Body of pancreas (tissue), 4 donors: ENCODE data around the gene ALOX15B.

Experiments used
- CTCF ChIP-seq, 7 experiments: fragments of 450-650 bp in 4 of 7; fragments of 200-600 bp in 3 of 7; sonication (generic) in 3 of 7; IDR thresholded peaks; one replicate each; pipeline ENCODE4 v1.5.1; 2016 to 2019; ENCODE audit warnings: antibody characterized with exemption in 7 of 7
- POLR2A ChIP-seq, 3 donors: fragments of 450-650 bp; IDR thresholded peaks; one replicate each; pipeline ENCODE4 v1.6.1; 2016; ENCODE audit warnings: antibody characterized with exemption in 3 of 3, mild to moderate bottlenecking in 2 of 3

GRCh38 chr17:8056232-8056975 lies 17.5 kb downstream of the ALOX15B start:
- TF ChIP-seq CTCF (IDR thresholded peaks at IDR 0.05) (no peak), POLR2A (IDR thresholded peaks at IDR 0.05) (peak in 1 of 3 donors; percentile 28)
